ENCODE measurements around the gene CENPM.

GRCh38 chr22:41935015-41935351, 12.0 kb downstream of the CENPM start:
- TF ChIP-seq POLR2AphosphoS5 (IDR thresholded peaks at IDR 0.05; ENCODE audit: low read depth, low read length) (no peak), EZH2phosphoT487 (IDR thresholded peaks at IDR 0.05; ENCODE audit: borderline replicate concordance, low read depth) (no peak), ELF1 (IDR thresholded peaks at IDR 0.05) (no peak), TCF12 (IDR thresholded peaks at IDR 0.05) (no peak), CTCF (IDR thresholded peaks at IDR 0.05) (no peak), YY1 (IDR thresholded peaks at IDR 0.05; ENCODE audit: low read depth) (no peak), SIN3A (IDR thresholded peaks at IDR 0.05; ENCODE audit: borderline replicate concordance, low read depth, low read length) (no peak), NFIC (IDR thresholded peaks at IDR 0.05; ENCODE audit: borderline replicate concordance) (no peak), REST (IDR thresholded peaks at IDR 0.05; ENCODE audit: low read depth, low read length) (no peak), SMC3 (IDR thresholded peaks at IDR 0.05; ENCODE audit: low read depth, low read length) (no peak), TAF1 (IDR thresholded peaks at IDR 0.05; ENCODE audit: borderline replicate concordance, low read depth, low read length) (no peak), ZBTB33 (IDR thresholded peaks at IDR 0.05; ENCODE audit: borderline replicate concordance, low read depth) (no peak)
